ENCODE measurements around the gene DMAC2.
A peak's percentile ranks its signal among the peaks of the same experiment; 100 is the strongest.
"Not testable (repeated sequence)": the region's sequence is repeated elsewhere in the genome, so short reads cannot be mapped to it uniquely, and the experiment has no call there.

Gene DMAC2

GRCh38 chr19:41412953-41413352 lies 26.8 kb downstream of the DMAC2 start:
- Mint-ChIP-seq H3K36me3 (ENCODE audit: low read depth) (peaks cover 33% of the 10 kb centered on the region), H3K27me3 (ENCODE audit: low read depth, poor library complexity) (peaks cover 5% of the 10 kb centered on the region), H3K27ac (no peak overlapping the region), H3K9me3 (no peaks in the 10 kb centered on the region), H3K4me1 (no peaks in the 10 kb centered on the region), H3K4me3 (no peak overlapping the region)
- no peak for DNase-seq
- no peak for TF ChIP-seq CTCF (IDR thresholded peaks at IDR 0.05)

GRCh38 chr19:41411968-41412265 lies 27.8 kb downstream of the DMAC2 start:
- peaks cover 5% of the 10 kb centered on the region for H3K27me3 Mint-ChIP-seq (ENCODE audit: low read depth, poor library complexity)
- no peak for TF ChIP-seq CTCF (IDR thresholded peaks at IDR 0.05)
- peaks cover 24% of the 10 kb centered on the region for H3K36me3 Mint-ChIP-seq (ENCODE audit: low read depth)
- H3K4me1 Mint-ChIP-seq = peaks cover 8% of the 10 kb centered on the region
- no peak overlapping the region for H3K27ac Mint-ChIP-seq
- H3K9me3 Mint-ChIP-seq = no peaks in the 10 kb centered on the region
- DNase-seq = no peak
- no peak overlapping the region for H3K4me3 Mint-ChIP-seq

GRCh38 chr19:41411100-41411967 lies 28.4 kb downstream of the DMAC2 start:
- Mint-ChIP-seq H3K4me1 (peaks cover 11% of the 10 kb centered on the region), H3K27ac (no peak overlapping the region), H3K36me3 (ENCODE audit: low read depth) (peaks cover 22% of the 10 kb centered on the region), H3K27me3 (ENCODE audit: low read depth, poor library complexity) (peaks cover 4% of the 10 kb centered on the region), H3K4me3 (no peak overlapping the region), H3K9me3 (no peaks in the 10 kb centered on the region)
- no peak for DNase-seq
- TF ChIP-seq CTCF (IDR thresholded peaks at IDR 0.05) = no peak

- Mint-ChIP-seq H3K4me1 (peaks cover 11% of the 10 kb centered on the region), H3K27me3 (ENCODE audit: low read depth, poor library complexity) (peaks cover 2% of the 10 kb centered on the region), H3K27ac (no peak overlapping the region), H3K36me3 (ENCODE audit: low read depth) (peaks cover 19% of the 10 kb centered on the region), H3K4me3 (no peak overlapping the region), H3K9me3 (no peaks in the 10 kb centered on the region)
- DNase-seq = no peak
- TF ChIP-seq CTCF (IDR thresholded peaks at IDR 0.05) = no peak
Observed at GRCh38 chr19:41410336-41411054, 29.2 kb downstream of the DMAC2 start.

- H3K4me1 Mint-ChIP-seq = peaks cover 11% of the 10 kb centered on the region
Observed at GRCh38 chr19:41409288-41409687, 30.4 kb downstream of the DMAC2 start.

GRCh38 chr19:41408846-41409245 lies 30.9 kb downstream of the DMAC2 start:
- Mint-ChIP-seq H3K27ac (peak overlapping the region; percentile 44), H3K36me3 (ENCODE audit: low read depth) (peaks cover 12% of the 10 kb centered on the region), H3K4me1 (peaks cover 11% of the 10 kb centered on the region)
- not testable (repeated sequence) for H3K9me3 Mint-ChIP-seq; H3K4me3 Mint-ChIP-seq; DNase-seq; H3K27me3 Mint-ChIP-seq (ENCODE audit: low read depth, poor library complexity)

More at GRCh38 chr19:41409288-41409687, 30.4 kb downstream of the DMAC2 start:
- DNase-seq = no peak
- no peak for TF ChIP-seq CTCF (IDR thresholded peaks at IDR 0.05)
- Mint-ChIP-seq H3K4me3 (no peak overlapping the region), H3K27ac (peak overlapping the region; percentile 44), H3K27me3 (ENCODE audit: low read depth, poor library complexity) (peaks cover 2% of the 10 kb centered on the region), H3K36me3 (ENCODE audit: low read depth) (peaks cover 16% of the 10 kb centered on the region), H3K9me3 (no peaks in the 10 kb centered on the region)

Measured in nephron progenitor cell (in vitro differentiated cells).